Adrenal gland (tissue), 5 donors: ENCODE measurements around the gene B4GALNT1.

ENCODE experiments used
- CTCF ChIP-seq, 6 experiments: fragments of 450-650 bp in 4 of 6; fragments of 200-600 bp in 2 of 6; sonication (generic) in 1 of 6; IDR thresholded peaks; 1 replicate in 5 of 6; 2 replicates in 1 of 6; pipeline versions ENCODE4 v1.5.1 to v1.8.0; 2016 to 2021; ENCODE audit warnings: antibody characterized with exemption in 6 of 6, mild to moderate bottlenecking in 2 of 6, moderate library complexity in 1 of 6
- POLR2A ChIP-seq, 2 donors: fragments of 450-650 bp; IDR thresholded peaks; one replicate each; pipeline ENCODE4 v1.6.1; 2017; ENCODE audit warnings: antibody characterized with exemption in 2 of 2, mild to moderate bottlenecking in 2 of 2, moderate library complexity in 1 of 2
- donor health status: DM: no; HTN: no; CAD: no.

GRCh38 chr12:57592551-57593165, 40.3 kb downstream of the B4GALNT1 start:
- no peak for TF ChIP-seq CTCF (IDR thresholded peaks at IDR 0.05)
- TF ChIP-seq POLR2A (IDR thresholded peaks at IDR 0.05) = no peak
